ENCODE data around the gene ZNF521.

The ZNF521 gene

DNA sequence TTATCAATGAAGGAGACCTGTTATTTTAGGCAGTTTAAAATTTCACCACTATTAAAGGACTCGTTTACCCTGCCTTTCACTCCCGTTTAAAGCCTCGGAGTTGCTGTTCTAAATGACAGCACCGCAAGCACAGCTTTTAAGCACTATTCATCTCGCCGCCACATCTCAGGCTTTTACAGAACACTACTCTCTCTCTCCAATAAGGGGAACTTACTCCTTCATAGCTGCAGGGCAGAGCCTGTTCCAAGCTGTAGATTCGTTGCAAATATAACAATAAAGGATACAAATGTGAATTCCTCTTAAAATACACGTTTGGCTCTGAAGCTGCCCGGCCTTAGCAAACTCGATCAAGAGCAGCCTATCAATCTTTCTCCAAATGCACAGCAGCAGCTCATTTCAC is 271.8 kb downstream of the ZNF521 start:
- no peak overlapping the region for H3K27ac Mint-ChIP-seq
- H3K4me1 Mint-ChIP-seq: no peaks in the 10 kb centered on the region

DNA sequence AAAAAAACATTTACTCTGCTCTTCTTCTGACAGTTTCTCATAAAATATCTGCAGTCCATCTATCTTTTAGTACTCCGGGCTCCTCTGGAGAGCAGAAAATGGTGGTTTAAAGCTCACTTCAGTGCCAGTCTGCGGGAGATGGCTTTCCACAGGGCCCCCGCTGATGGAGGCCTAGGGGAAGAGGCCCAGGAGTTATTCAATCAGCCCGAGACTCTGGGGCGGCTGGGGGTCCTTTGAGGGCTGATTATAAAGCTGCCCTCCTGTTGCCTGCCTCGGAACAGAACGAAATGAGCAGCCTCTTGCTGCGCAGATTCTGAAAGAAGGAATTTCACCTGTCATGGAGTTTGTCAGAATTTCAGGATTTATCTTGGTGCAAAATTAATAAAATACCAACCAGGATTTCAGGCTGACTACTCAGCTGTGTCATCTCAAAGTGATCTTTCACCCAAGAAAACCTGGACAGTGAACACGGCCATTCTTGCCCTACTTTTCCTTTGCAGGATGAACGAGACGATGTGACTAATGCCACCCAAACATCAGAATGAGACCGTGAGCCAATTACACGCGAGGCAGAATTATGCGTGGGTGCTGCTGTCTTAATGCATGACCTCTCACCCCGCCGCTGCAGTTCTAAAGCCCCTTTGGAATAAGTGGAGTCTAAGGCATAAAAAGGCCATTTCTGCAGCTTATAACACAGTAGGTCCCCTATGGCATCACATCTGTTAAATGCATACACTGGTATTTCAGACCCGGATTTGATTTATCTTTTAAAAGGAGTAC is 273.8 kb downstream of the ZNF521 start:
- no peak for DNase-seq
- H3K27me3 Mint-ChIP-seq: no peaks in the 10 kb centered on the region

More for the DNA sequence above, 271.8 kb downstream of the ZNF521 start:
- Mint-ChIP-seq H3K36me3 (no peaks in the 10 kb centered on the region), H3K9me3 (no peaks in the 10 kb centered on the region), H3K27me3 (no peaks in the 10 kb centered on the region), H3K4me3 (no peak overlapping the region)
- CTCF ChIA-PET: no interaction called here
- no peak for DNase-seq

DNA sequence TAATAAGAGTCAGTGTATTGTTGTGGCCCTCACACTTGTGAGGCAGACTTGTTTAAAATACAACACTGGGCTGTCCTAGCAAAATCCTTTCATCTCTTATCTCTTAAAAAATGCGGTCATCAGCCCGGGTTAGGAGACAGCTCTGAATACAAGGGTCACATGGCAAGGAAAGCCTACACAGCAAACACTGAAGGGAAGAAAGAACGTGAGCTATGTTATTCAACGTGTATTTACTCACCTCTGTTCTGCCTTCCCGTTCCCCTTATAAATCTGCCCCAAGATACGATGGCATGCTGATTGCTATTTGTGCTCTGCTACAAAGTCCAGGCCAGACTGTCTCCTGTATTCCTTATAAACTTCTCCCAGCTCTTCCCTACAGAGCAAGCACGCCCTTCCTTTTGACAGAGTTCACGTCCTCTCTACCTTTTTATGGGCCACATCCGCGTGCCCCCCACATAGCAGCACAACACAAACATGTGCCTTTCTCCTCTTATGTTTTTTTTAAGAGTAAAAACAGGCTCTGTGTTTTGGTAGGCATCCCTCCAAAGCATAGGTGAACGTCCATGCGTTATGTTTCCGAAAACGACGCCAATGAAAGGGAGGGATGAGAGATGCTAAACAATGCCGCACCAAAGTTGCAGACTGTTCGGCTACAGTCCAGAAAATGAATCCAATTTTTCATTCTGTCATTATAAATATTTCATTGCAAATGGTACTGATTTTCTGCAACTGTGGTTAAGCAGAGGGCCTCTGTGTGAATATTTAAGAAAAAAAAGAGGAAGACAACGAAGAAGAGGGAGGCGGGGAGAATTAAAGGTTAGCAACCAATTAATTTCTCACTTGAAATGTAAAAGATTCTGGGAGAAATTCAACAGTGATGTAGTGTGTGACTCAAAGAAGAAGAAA is 274.7 kb downstream of the ZNF521 start:
- no peak overlapping the region for H3K27ac Mint-ChIP-seq
- no peaks in the 10 kb centered on the region for H3K4me1 Mint-ChIP-seq
- no peak overlapping the region for H3K4me3 Mint-ChIP-seq
- no peaks in the 10 kb centered on the region for H3K9me3 Mint-ChIP-seq
- H3K27me3 Mint-ChIP-seq: no peaks in the 10 kb centered on the region
- CTCF ChIA-PET: no interaction called here
- H3K36me3 Mint-ChIP-seq: no peaks in the 10 kb centered on the region
- DNase-seq: no peak

More for the DNA sequence above, 273.8 kb downstream of the ZNF521 start:
- Mint-ChIP-seq H3K27ac (no peak overlapping the region), H3K9me3 (no peaks in the 10 kb centered on the region), H3K36me3 (no peaks in the 10 kb centered on the region), H3K4me3 (no peak overlapping the region), H3K4me1 (no peaks in the 10 kb centered on the region)
- CTCF ChIA-PET: no interaction called here

DNA sequence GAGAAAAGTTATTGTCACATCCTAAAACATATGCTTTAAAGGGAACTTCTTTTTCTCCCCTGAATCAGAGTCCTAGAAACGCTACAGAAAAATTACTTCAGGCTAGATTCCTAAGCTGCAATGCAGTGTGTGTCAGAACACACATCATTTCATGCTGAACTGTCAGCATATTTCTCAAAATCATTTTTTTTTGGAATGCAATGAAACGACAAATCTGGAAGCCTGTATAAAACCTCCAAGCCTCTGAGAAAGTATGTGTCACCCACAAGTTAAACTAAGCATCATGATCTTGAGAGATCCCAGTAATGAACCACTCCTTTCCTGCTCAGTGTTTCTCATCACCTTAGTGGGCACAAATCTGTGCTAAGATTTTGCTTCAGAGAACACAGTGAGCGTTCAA is 276.2 kb downstream of the ZNF521 start:
- H3K4me1 Mint-ChIP-seq: no peaks in the 10 kb centered on the region
- H3K9me3 Mint-ChIP-seq: no peaks in the 10 kb centered on the region
- DNase-seq: no peak
- H3K36me3 Mint-ChIP-seq: no peaks in the 10 kb centered on the region
- no peak overlapping the region for H3K4me3 Mint-ChIP-seq
- CTCF ChIA-PET: no interaction called here
- H3K27ac Mint-ChIP-seq: no peak overlapping the region
- no peaks in the 10 kb centered on the region for H3K27me3 Mint-ChIP-seq

DNA sequence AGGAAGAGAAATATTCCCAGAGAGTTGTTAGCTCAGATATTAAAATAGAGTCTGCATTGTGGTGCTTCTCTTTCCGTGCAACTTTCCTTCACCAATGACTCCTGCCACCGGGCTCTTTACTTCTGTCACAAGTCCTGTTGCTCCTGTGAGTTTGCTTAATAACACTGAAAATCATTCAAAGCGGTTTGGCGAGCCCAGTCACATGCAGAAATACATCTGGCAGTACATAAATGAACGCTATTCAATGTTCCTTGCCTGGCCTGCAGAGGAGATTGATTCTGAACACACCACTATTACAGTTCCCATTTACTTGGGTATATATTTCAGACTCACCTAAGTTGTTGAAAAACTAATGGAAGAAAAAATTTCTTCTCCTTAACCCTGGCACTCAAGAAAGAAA is 276.6 kb downstream of the ZNF521 start:
- DNase-seq: no peak
- Mint-ChIP-seq H3K4me1 (no peaks in the 10 kb centered on the region), H3K4me3 (no peak overlapping the region), H3K27ac (no peak overlapping the region), H3K27me3 (no peaks in the 10 kb centered on the region), H3K36me3 (no peaks in the 10 kb centered on the region), H3K9me3 (no peaks in the 10 kb centered on the region)
- CTCF ChIA-PET: no interaction called here

DNA sequence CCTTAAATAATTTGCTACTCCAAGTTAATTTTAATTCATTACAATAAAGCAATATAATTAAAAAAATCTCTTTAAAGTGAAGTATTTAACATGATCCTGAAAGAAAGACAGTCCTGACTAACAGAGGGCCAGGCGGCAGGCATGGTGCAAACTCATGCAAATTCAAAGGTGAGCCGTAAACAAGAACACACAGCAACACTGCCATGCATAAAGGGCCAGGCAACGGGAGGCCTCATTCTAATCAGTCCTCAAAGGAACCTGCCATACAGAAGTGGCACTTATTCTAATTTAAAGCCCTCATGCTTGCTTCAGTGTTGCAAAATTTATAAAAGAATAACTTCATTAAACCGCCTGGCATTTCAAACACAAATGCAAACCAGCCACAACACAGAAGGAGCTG is 277.0 kb downstream of the ZNF521 start:
- Mint-ChIP-seq H3K4me1 (no peaks in the 10 kb centered on the region), H3K9me3 (no peaks in the 10 kb centered on the region), H3K36me3 (no peaks in the 10 kb centered on the region), H3K27ac (no peak overlapping the region), H3K27me3 (no peaks in the 10 kb centered on the region), H3K4me3 (no peak overlapping the region)
- CTCF ChIA-PET: no interaction called here
- DNase-seq: no peak

DNA sequence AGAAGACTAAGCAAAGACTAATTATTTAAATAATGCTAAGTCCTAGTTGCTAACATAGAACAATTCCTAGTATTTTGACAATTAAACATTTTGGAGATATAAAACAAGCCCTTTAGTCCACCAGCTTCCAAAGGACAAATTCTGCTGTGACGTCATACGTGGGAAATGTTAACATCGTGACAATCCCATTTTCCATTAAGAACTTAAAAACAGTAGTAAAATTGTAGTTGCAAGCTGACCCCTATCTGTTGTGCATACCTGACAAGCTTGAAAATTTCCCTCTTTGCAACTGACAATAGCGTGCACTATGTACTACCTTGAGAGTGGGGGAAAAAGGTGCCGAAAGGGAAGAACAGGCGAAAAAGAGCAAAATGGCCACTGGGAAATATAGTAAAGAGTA is 279.8 kb downstream of the ZNF521 start:
- no peak for DNase-seq
- Mint-ChIP-seq H3K4me3 (no peak overlapping the region), H3K27ac (no peak overlapping the region), H3K4me1 (no peaks in the 10 kb centered on the region), H3K9me3 (no peaks in the 10 kb centered on the region), H3K36me3 (no peaks in the 10 kb centered on the region), H3K27me3 (no peaks in the 10 kb centered on the region)
- CTCF ChIA-PET: no interaction called here

DNA sequence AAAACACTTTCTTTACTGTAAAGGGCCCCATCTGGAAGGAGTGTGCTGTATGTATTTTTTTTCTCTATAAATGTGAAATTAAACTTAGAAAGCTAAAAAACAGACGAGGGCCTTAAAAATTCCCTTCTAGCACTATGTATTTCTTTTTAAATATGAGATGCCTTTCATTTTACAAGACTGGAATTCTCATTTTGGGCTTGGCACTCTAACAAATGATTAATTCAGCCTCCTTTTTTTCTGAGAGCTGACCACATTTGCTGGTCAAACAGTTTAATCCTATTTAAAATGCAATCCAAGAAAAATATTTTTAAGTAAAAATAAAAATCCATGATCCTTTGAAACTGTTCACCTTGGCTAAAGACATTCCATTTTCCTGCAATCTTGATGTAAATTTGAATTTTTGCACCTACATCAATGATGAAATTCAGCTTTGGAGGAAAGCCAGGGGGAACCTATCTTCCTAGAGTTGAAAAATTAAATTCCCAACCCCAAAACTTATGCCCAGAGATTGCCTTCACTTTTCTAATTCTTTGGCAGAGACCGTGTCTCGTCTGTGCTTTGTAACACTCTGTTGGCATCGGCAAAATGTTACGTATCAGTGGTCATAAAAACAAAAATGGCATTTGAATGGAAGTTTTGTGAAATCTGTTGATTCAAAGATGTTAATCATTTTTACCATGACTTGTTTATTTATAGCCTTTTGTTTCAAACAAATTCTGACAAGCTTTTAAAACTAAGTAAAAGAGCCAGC is 284.5 kb downstream of the ZNF521 start:
- H3K36me3 Mint-ChIP-seq: no peaks in the 10 kb centered on the region
- H3K9me3 Mint-ChIP-seq: no peaks in the 10 kb centered on the region
- no peaks in the 10 kb centered on the region for H3K27me3 Mint-ChIP-seq
- CTCF ChIA-PET: no interaction called here
- no peak overlapping the region for H3K4me3 Mint-ChIP-seq
- H3K4me1 Mint-ChIP-seq: no peaks in the 10 kb centered on the region
- H3K27ac Mint-ChIP-seq: no peak overlapping the region
- no peak for DNase-seq

DNA sequence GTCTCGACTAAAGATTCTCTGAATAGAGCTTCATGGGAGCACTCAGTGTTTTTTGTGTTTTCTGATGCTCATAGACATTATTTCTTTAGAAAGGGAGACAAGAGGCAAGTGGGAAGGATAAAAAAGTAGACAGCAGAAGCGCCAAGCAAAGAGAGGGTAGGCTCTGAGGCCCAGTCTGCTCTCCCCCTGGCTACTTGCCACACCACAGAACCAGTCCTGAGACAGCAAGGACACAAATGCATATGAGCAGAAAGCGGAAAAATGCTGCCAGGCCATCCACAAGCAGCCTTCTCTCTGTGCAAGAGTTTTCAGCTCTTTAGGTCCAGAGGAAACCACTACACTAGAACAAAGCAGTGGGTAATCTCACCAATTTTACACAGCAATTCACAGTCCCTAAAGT is 285.4 kb downstream of the ZNF521 start:
- no peaks in the 10 kb centered on the region for H3K4me1 Mint-ChIP-seq
- H3K4me3 Mint-ChIP-seq: no peak overlapping the region
- DNase-seq: no peak
- H3K27ac Mint-ChIP-seq: no peak overlapping the region
- H3K9me3 Mint-ChIP-seq: no peaks in the 10 kb centered on the region
- H3K27me3 Mint-ChIP-seq: no peaks in the 10 kb centered on the region
- CTCF ChIA-PET: no interaction called here
- H3K36me3 Mint-ChIP-seq: no peaks in the 10 kb centered on the region

DNA sequence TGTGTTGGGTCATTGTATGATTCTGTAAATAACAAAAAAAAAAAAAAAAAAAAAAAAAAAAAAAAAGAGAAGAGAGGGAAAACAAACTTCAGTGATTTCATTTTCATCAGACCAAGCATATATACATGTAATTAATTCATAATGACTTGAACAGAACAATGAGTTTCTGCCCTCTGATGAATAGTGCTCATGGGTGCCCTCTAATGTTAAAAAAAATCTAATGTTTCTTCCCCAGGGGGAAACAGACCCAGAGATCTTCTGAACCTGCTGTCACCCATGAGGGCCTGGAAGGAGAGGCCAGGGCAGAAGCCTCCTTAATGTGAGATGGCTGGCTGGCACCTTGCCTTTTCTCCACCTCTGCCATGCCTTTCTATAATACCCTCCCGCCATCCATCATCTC is 289.2 kb downstream of the ZNF521 start:
- no peaks in the 10 kb centered on the region for H3K27me3 Mint-ChIP-seq
- H3K4me3 Mint-ChIP-seq: no peak overlapping the region
- no peaks in the 10 kb centered on the region for H3K9me3 Mint-ChIP-seq
- no peaks in the 10 kb centered on the region for H3K36me3 Mint-ChIP-seq
- H3K4me1 Mint-ChIP-seq: no peaks in the 10 kb centered on the region
- CTCF ChIA-PET: no interaction called here
- no peak overlapping the region for H3K27ac Mint-ChIP-seq
- DNase-seq: no peak

DNA sequence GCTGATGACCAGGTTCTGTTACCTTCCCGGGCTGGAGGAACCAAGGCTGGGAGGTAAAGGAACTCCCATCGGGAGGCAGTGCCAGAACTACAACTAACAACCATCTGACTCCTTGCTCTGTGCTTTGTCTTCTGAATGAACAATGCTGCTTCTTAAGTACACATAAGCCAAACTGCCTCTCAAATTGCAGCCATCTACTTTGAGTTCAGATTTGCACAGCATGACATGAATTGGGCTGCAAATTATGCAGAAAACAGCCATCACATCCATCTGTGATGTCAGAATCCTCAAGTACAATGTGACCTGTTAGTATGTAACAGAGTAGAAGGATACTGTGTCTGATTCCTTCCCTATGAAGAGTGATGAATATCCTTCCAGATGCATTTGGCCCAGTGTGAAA is 290.6 kb downstream of the ZNF521 start:
- DNase-seq: no peak
- no peaks in the 10 kb centered on the region for H3K36me3 Mint-ChIP-seq
- no peak overlapping the region for H3K27ac Mint-ChIP-seq
- no peak overlapping the region for H3K4me3 Mint-ChIP-seq
- H3K9me3 Mint-ChIP-seq: no peaks in the 10 kb centered on the region
- H3K27me3 Mint-ChIP-seq: no peaks in the 10 kb centered on the region
- no peaks in the 10 kb centered on the region for H3K4me1 Mint-ChIP-seq
- CTCF ChIA-PET: no interaction called here

DNA sequence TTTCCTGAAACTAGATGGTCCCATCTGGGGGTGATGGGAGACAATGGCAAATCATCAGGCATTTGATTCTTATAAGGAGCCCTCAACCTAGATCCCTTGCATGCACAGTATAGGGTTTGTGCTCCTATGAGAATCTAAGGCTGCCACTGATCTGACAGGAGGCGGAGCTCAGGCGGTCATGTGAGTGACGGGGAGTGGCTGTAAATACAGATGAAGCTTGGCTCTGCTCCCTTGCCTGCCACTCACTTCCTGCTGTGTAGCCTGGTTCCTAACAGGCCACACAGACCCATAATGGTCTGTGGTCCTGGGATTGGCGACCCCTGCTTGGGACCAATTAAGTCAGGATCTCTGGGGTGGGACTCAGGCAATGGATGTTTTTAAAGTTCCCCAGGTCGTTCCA is 293.4 kb downstream of the ZNF521 start:
- CTCF ChIA-PET: no interaction called here
- no peaks in the 10 kb centered on the region for H3K9me3 Mint-ChIP-seq
- no peak overlapping the region for H3K4me3 Mint-ChIP-seq
- H3K4me1 Mint-ChIP-seq: no peaks in the 10 kb centered on the region
- no peak overlapping the region for H3K27ac Mint-ChIP-seq
- H3K36me3 Mint-ChIP-seq: no peaks in the 10 kb centered on the region
- no peaks in the 10 kb centered on the region for H3K27me3 Mint-ChIP-seq
- no peak for DNase-seq

DNA sequence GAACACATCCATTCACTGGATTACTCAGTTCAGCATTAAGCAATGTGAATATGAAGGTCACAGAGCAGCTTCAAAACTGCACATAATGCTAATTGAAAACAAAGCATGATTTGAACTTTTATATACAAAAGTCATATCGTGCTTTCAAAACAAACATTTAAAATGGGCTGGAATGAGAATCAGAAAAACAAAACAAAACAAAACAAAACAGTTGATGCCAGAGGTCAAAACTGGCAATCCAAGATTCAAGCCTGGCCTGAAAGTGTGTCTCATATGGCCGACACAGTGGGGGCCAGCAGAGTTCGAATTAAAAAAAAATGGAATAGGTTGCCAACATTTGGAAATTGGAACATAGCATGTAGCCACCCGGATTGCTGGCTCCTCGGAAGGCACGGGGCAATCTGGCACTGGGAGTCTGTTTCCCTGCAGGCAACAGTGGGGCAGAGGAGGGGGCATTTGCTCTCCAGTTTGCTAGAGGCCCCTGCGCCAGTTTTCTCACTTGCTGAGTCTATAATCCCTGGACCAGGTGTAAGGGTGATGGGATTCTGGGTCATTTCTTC is 294.4 kb downstream of the ZNF521 start:
- DNase-seq: no peak
- no peak overlapping the region for H3K4me3 Mint-ChIP-seq
- H3K36me3 Mint-ChIP-seq: no peaks in the 10 kb centered on the region

DNA sequence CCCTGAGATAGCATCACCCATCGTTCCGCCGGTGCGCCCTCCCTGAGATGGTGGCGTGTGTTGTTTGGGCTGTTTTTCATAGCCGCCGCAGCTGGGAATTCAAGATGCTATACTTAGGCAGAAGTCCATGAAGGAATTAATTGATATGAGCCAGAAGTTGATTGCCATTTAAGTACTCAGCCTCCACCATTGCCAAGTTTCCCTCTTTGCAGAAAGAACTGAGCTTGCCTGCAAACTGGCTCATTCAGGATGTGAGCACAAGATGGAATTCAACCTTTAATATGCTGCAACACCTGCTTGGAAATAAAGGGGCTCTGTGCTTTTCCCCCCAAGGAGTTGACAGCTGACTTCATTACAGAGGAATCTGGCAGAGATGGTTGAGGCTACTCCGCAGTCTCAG is 295.5 kb downstream of the ZNF521 start:
- Mint-ChIP-seq H3K36me3 (no peaks in the 10 kb centered on the region), H3K27me3 (no peaks in the 10 kb centered on the region), H3K9me3 (no peaks in the 10 kb centered on the region), H3K27ac (no peak overlapping the region), H3K4me1 (no peaks in the 10 kb centered on the region), H3K4me3 (no peak overlapping the region)
- CTCF ChIA-PET: no interaction called here
- DNase-seq: no peak

More for the DNA sequence above, 294.4 kb downstream of the ZNF521 start:
- CTCF ChIA-PET: no interaction called here
- Mint-ChIP-seq H3K27me3 (no peaks in the 10 kb centered on the region), H3K4me1 (no peaks in the 10 kb centered on the region), H3K27ac (no peak overlapping the region), H3K9me3 (no peaks in the 10 kb centered on the region)

Measured in activated naive CD4-positive, alpha-beta T cell treated with anti-CD3 and anti-CD28 coated beads, Interleukin-2, amount 10 ng/mL, durations not matched to agents 7 days and 5 days (primary cell).